Activated naive CD8-positive, alpha-beta T cell treated with anti-CD3 and anti-CD28 coated beads, Interleukin-2, amount 10 ng/mL, durations not matched to agents 7 days and 5 days (primary cell): Measurements from ENCODE around the gene ETV6. TPM values are rescaled to one million over a fixed set of nuclear protein-coding genes. Genes with fewer than 3 reads are reported as not detected.

ENCODE experiments used
- ATAC-seq: fragments of 150-1000 bp; cut with Tn5 transposase; one replicate; pipeline ENCODE4 v1.10.0; 2021; ENCODE audit warnings: low read depth, moderate library complexity
- POLR2A ChIA-PET: fragments of 350-600 bp; sonication (Branson Sonifier 250); formaldehyde crosslinking; loops from one replicate; lab custom pipeline; 2021; ENCODE audit warnings: antibody characterized with exemption; lab: Charles Lee
- DNase-seq: peaks from one replicate; pipeline ENCODE4 v3.0.0; 2021
- H3K27ac Mint-ChIP-seq: one replicate; pipeline ENCODE4 v1.8.0; 2022; ENCODE audit warnings: mild to moderate bottlenecking, mixed read lengths
- H3K27me3 Mint-ChIP-seq: one replicate; pipeline ENCODE4 v1.8.0; 2022; ENCODE audit warnings: mild to moderate bottlenecking, moderate library complexity, mixed read lengths
- H3K36me3 Mint-ChIP-seq: one replicate; pipeline ENCODE4 v1.8.0; 2021; ENCODE audit warnings: mild to moderate bottlenecking, mixed read lengths
- H3K4me1 Mint-ChIP-seq: one replicate; pipeline ENCODE4 v1.8.0; 2021; ENCODE audit warnings: mixed read lengths
- H3K4me3 Mint-ChIP-seq: one replicate; pipeline ENCODE4 v1.8.0; 2022; ENCODE audit warnings: mild to moderate bottlenecking, moderate library complexity, mixed read lengths
- H3K9me3 Mint-ChIP-seq: one replicate; pipeline ENCODE4 v1.8.0; 2021; ENCODE audit warnings: mixed read lengths
- total RNA-seq, 2 experiments: library from RNA; stranded (reverse); gene quantifications; one replicate each; pipeline ENCODE4 v1.2.3, GENCODE V29; 2021

Gene ETV6
- total RNA-seq, 2 experiments from 2014 or later: 22.5 to 26.0 TPM

- Mint-ChIP-seq H3K4me3 (peak overlapping the region; percentile 98), H3K4me1 (peaks cover 30% of the 10 kb centered on the region), H3K27ac (peak overlapping the region; percentile 98), H3K36me3 (peaks cover 2% of the 10 kb centered on the region), H3K9me3 (no peaks in the 10 kb centered on the region), H3K27me3 (no peaks in the 10 kb centered on the region)
- no peak for ATAC-seq
- POLR2A ChIA-PET: interaction anchor here (0.6 kb wide), 1 partner anchor 241 kb away, joined by 3 read pairs; no protein-coding TSS in a partner anchor
- DNase-seq: no peak
These were observed 1.9 kb downstream of the ETV6 start for GRCh38 chr12:11651381-11651780.

GRCh38 chr12:11651785-11652184 is 2.3 kb downstream of the ETV6 start:
- Mint-ChIP-seq H3K4me1 (peaks cover 33% of the 10 kb centered on the region), H3K27ac (peak overlapping the region; percentile 98), H3K9me3 (no peaks in the 10 kb centered on the region), H3K4me3 (peak overlapping the region; percentile 98), H3K36me3 (peaks cover 6% of the 10 kb centered on the region), H3K27me3 (no peaks in the 10 kb centered on the region)
- DNase-seq (no peak), ATAC-seq (no peak)
- POLR2A ChIA-PET: no interaction called here

- POLR2A ChIA-PET: interaction anchor here (0.6 to 1.5 kb wide), 2 partner anchors 355 to 385 kb away, joined by 3 to 7 read pairs; no protein-coding TSS in a partner anchor
- Mint-ChIP-seq H3K4me1 (peaks cover 38% of the 10 kb centered on the region), H3K9me3 (no peaks in the 10 kb centered on the region), H3K27me3 (no peaks in the 10 kb centered on the region), H3K27ac (peak overlapping the region; percentile 98), H3K36me3 (peaks cover 13% of the 10 kb centered on the region), H3K4me3 (peak overlapping the region; percentile 98)
- DNase-seq: no peak
- ATAC-seq: no peak
These were observed 3.0 kb downstream of the ETV6 start for GRCh38 chr12:11652351-11653040.

- Mint-ChIP-seq H3K27me3 (no peaks in the 10 kb centered on the region), H3K4me1 (peaks cover 43% of the 10 kb centered on the region), H3K27ac (peak overlapping the region; percentile 98), H3K9me3 (no peaks in the 10 kb centered on the region), H3K36me3 (peaks cover 17% of the 10 kb centered on the region), H3K4me3 (peak overlapping the region; percentile 98)
- POLR2A ChIA-PET: interaction anchor here (0.6 to 1.5 kb wide), 2 partner anchors 355 to 384 kb away, joined by 3 to 7 read pairs; no protein-coding TSS in a partner anchor
- DNase-seq (peak; percentile 46), ATAC-seq (peak; percentile 35)
These were observed 3.8 kb downstream of the ETV6 start for GRCh38 chr12:11653215-11653753.

GRCh38 chr12:11654338-11654737 is 4.9 kb downstream of the ETV6 start:
- Mint-ChIP-seq H3K27me3 (no peaks in the 10 kb centered on the region), H3K36me3 (peaks cover 26% of the 10 kb centered on the region), H3K27ac (peak overlapping the region; percentile 12), H3K4me3 (no peak overlapping the region), H3K9me3 (no peaks in the 10 kb centered on the region), H3K4me1 (peaks cover 51% of the 10 kb centered on the region)
- ATAC-seq (no peak), DNase-seq (no peak)
- POLR2A ChIA-PET: no interaction called here

- H3K9me3 Mint-ChIP-seq: no peaks in the 10 kb centered on the region
- no peak for ATAC-seq
- POLR2A ChIA-PET: no interaction called here
- peaks cover 30% of the 10 kb centered on the region for H3K36me3 Mint-ChIP-seq
- H3K27me3 Mint-ChIP-seq: no peaks in the 10 kb centered on the region
- no peak for DNase-seq
- H3K4me3 Mint-ChIP-seq: no peak overlapping the region
- H3K4me1 Mint-ChIP-seq: peaks cover 56% of the 10 kb centered on the region
- no peak overlapping the region for H3K27ac Mint-ChIP-seq
These were observed 5.3 kb downstream of the ETV6 start for GRCh38 chr12:11654802-11655201.

- DNase-seq (no peak), ATAC-seq (no peak)
- Mint-ChIP-seq H3K27ac (no peak overlapping the region), H3K4me3 (no peak overlapping the region), H3K36me3 (peaks cover 32% of the 10 kb centered on the region), H3K9me3 (no peaks in the 10 kb centered on the region), H3K27me3 (no peaks in the 10 kb centered on the region), H3K4me1 (peaks cover 59% of the 10 kb centered on the region)
- POLR2A ChIA-PET: no interaction called here
These were observed 6.4 kb downstream of the ETV6 start for GRCh38 chr12:11655842-11656241.

GRCh38 chr12:11656550-11656949 is 7.1 kb downstream of the ETV6 start:
- DNase-seq (no peak), ATAC-seq (no peak)
- Mint-ChIP-seq H3K9me3 (no peaks in the 10 kb centered on the region), H3K4me1 (peaks cover 58% of the 10 kb centered on the region), H3K4me3 (no peak overlapping the region), H3K36me3 (peaks cover 37% of the 10 kb centered on the region), H3K27me3 (no peaks in the 10 kb centered on the region), H3K27ac (no peak overlapping the region)
- POLR2A ChIA-PET: no interaction called here

GRCh38 chr12:11657511-11657910 is 8.0 kb downstream of the ETV6 start:
- peaks cover 46% of the 10 kb centered on the region for H3K36me3 Mint-ChIP-seq

GRCh38 chr12:11658791-11659190 is 9.3 kb downstream of the ETV6 start:
- DNase-seq: no peak
- POLR2A ChIA-PET: no interaction called here
- Mint-ChIP-seq H3K36me3 (peaks cover 50% of the 10 kb centered on the region), H3K4me3 (no peak overlapping the region), H3K4me1 (peaks cover 49% of the 10 kb centered on the region), H3K9me3 (no peaks in the 10 kb centered on the region), H3K27ac (no peak overlapping the region), H3K27me3 (no peaks in the 10 kb centered on the region)
- no peak for ATAC-seq

More at GRCh38 chr12:11657511-11657910, 8.0 kb downstream of the ETV6 start:
- H3K27me3 Mint-ChIP-seq: no peaks in the 10 kb centered on the region
- no peak overlapping the region for H3K4me3 Mint-ChIP-seq
- DNase-seq (no peak), ATAC-seq (no peak)
- POLR2A ChIA-PET: no interaction called here
- no peak overlapping the region for H3K27ac Mint-ChIP-seq
- H3K4me1 Mint-ChIP-seq: peaks cover 57% of the 10 kb centered on the region
- no peaks in the 10 kb centered on the region for H3K9me3 Mint-ChIP-seq

- Mint-ChIP-seq H3K4me1 (peaks cover 54% of the 10 kb centered on the region), H3K4me3 (no peak overlapping the region), H3K36me3 (peaks cover 61% of the 10 kb centered on the region), H3K9me3 (peaks cover 5% of the 10 kb centered on the region), H3K27ac (no peak overlapping the region), H3K27me3 (no peaks in the 10 kb centered on the region)
- POLR2A ChIA-PET: no interaction called here
- DNase-seq: no peak
- ATAC-seq: no peak
These were observed 11.2 kb downstream of the ETV6 start for GRCh38 chr12:11660624-11661023.

- peaks cover 59% of the 10 kb centered on the region for H3K36me3 Mint-ChIP-seq
- POLR2A ChIA-PET: no interaction called here
- H3K4me1 Mint-ChIP-seq: peaks cover 51% of the 10 kb centered on the region
These were observed 12.1 kb downstream of the ETV6 start for GRCh38 chr12:11661491-11662089.

GRCh38 chr12:11662369-11662768 is 12.9 kb downstream of the ETV6 start:
- no peak overlapping the region for H3K4me3 Mint-ChIP-seq
- no peak for ATAC-seq
- no peak overlapping the region for H3K27ac Mint-ChIP-seq
- peaks cover 56% of the 10 kb centered on the region for H3K36me3 Mint-ChIP-seq
- no peaks in the 10 kb centered on the region for H3K27me3 Mint-ChIP-seq
- H3K9me3 Mint-ChIP-seq: peaks cover 5% of the 10 kb centered on the region
- DNase-seq: no peak
- POLR2A ChIA-PET: no interaction called here
- peaks cover 46% of the 10 kb centered on the region for H3K4me1 Mint-ChIP-seq

More at GRCh38 chr12:11661491-11662089, 12.1 kb downstream of the ETV6 start:
- H3K4me3 Mint-ChIP-seq: no peak overlapping the region
- ATAC-seq (no peak), DNase-seq (no peak)
- H3K27me3 Mint-ChIP-seq: no peaks in the 10 kb centered on the region
- no peak overlapping the region for H3K27ac Mint-ChIP-seq
- peaks cover 5% of the 10 kb centered on the region for H3K9me3 Mint-ChIP-seq
